HT-29 (cell line): ENCODE results near the gene RAB3IL1. TPM values are rescaled to one million over a fixed set of nuclear protein-coding genes. Genes with fewer than 3 reads are reported as not detected.

Experiments
- DNase-seq: peaks from one replicate; pipeline ENCODE4 v3.0.0-alpha.2; 2015; ENCODE audit warnings: low spot score
- total RNA-seq: library from RNA; depleted of rRNA; stranded (reverse); fragments of >200 nt; shearing (Covaris generic); gene quantifications from 2 replicates; pipeline ENCODE4 v1.2.3, GENCODE V29; 2014

RAB3IL1 gene
- total RNA-seq, 1 experiment from 2014 or later = 1.6 TPM

GRCh38 chr11:61905067-61905696 is 12.2 kb downstream of the RAB3IL1 start:
- DNase-seq = no peak

GRCh38 chr11:61904539-61905048 is 12.8 kb downstream of the RAB3IL1 start:
- no peak for DNase-seq

- DNase-seq = no peak
Observed at GRCh38 chr11:61903845-61904244, 13.5 kb downstream of the RAB3IL1 start.

- no peak for DNase-seq
Observed at GRCh38 chr11:61902313-61902712, 15.1 kb downstream of the RAB3IL1 start.

DNA sequence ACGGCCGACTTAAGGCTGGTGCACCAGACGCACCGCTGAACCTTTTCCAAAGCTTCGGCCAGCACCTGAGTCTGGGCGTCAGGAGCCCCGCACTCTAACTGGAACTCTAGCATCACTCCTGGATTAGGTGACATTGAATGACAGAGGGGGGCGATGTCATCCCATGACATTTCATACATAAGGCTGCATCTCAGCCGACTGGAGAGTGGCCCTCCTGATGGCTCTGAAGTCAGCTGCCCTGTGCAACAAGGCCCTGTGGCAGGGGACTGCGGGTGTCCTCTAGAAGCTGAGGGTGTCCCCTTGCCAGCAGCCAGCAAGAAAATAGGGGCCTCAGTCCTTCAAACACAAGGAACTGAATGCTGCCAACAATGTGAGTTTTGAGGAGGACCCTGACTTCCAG is 16.0 kb downstream of the RAB3IL1 start:
- no peak for DNase-seq

DNA sequence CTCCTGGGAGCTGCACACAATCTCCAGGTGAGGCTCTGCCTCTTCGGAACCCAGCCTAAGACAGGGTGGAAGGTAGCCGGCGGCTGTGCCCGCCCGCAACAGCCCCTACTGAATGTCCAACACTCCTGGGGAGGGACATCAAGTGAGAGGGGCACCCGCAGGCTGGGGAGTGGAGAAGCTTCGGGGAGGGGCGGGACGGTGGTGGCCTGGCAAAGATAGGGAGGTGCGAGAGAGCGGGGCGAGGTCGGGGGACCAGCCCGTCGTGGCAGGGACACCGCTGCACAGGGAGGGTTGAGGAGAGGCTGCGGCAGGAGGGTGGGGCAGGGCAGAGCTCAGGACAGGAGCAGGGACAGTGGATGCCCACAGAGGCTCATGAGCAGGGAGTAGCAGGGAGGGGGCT is 17.1 kb downstream of the RAB3IL1 start:
- DNase-seq = no peak

DNA sequence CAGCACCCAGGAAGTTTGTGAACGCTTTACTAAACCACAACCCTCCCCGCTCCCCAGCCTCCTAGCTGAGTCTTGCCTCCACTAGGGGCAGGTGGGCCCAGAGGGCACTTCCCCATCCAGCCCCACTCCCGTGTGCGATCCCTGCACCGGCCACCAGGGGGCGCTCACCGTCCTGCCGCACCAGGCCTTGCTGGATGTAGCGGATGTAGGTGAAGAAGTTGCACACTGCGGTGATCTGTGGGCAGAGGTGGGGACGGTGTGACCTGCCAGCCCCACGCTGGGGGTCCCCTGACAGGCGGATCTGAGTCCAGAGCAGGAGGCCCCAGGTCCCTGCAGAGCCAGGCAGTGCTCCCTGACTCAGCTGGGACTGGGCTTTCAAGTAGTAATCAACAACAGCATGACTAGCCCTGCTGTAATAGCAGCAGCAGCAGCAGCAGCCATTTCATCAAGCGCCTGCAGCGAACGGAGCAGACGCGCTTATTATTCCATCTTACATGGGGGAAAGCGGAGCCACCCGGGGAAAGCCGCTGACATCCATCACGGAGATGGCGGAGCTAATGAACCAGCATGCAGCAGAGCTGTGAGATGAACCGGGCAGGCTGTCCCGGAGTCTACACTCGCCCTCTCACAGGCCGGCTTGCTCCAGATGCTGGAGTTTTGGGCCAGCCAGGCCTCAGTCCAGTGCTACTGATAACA is 18.1 kb downstream of the RAB3IL1 start:
- DNase-seq = peak; percentile 95

GRCh38 chr11:61898247-61898582 is 19.2 kb downstream of the RAB3IL1 start:
- DNase-seq = no peak

DNA sequence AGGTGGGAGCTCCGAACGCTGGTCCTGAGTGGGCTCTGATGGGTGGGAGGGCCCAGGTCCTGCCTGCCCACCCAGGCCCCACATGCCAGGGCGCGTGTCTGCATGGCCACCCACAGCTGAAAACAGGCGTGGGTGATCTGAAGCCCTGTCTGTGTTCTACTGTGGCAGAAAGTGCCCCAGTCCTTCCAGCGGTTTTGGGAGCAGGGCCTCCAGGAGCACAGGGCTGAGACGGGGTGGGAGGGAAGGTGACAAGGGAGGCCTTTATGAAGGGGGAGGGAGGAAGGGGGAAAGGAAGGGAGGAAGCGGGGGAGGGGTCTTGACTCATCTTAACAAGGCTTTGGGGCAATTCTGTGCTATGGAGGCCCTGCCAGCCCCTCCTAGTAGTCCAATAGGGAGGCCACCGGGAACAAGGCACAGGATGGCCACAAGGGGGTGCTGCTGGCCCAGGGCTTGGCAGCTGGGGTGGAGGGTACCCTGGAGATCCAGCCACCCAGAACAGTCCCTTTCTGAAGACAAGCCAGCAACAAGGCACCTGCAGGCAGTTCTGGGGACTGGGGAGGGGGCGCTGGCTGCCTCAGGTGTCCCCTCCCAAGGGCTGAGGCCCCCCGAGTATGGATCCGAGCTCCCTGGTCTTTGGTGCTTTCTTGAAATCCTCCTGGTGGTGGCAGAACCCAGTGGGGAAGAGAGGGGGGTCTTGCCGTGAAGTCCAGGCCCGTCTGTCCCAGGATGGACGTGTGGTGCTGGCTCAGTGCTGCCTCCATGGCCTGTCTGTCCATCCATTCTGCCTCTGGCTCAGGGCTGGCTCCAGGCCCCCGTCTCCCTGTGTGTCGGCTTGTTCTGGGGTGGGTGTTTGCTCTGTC is 19.7 kb downstream of the RAB3IL1 start:
- peak; percentile 88 for DNase-seq

DNA sequence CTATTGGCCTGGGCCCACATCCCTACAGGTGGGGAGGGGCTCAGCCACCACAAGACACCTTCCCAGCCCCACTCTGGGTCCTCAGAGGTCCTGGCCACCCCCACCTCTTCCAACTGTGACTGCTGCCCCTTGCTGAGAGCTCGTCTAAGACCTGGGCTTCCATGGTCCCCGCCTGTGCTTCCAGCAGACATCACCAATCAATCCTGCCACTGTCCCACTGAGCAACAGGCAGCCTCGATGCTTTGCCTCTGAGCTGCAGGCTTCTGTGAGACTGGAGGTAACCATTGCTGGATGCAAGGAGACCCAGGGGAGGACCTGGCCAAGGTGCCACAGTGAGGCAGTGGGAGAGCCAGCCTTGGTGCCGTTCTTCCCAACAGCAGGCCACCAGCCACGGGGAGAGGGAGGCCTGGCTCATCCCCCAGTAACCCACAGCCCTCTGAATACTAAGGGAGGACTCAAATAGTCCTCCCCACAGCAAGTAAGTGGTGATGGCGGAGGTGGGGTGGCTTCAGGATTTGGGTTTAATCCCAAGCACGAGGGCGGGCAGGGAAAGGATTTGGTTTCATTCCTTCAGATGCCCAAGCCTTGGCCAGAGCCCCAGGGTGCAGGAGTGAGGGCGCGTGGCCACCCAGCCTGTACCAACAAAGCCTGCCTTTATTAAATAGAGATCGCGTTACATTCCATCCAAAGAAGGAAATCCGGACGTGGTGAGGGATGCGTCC is 20.5 kb downstream of the RAB3IL1 start:
- no peak for DNase-seq

- no peak for DNase-seq
Observed at GRCh38 chr11:61895718-61896059, 21.7 kb downstream of the RAB3IL1 start.

- DNase-seq = no peak
Observed at GRCh38 chr11:61895046-61895717, 22.2 kb downstream of the RAB3IL1 start.

DNA sequence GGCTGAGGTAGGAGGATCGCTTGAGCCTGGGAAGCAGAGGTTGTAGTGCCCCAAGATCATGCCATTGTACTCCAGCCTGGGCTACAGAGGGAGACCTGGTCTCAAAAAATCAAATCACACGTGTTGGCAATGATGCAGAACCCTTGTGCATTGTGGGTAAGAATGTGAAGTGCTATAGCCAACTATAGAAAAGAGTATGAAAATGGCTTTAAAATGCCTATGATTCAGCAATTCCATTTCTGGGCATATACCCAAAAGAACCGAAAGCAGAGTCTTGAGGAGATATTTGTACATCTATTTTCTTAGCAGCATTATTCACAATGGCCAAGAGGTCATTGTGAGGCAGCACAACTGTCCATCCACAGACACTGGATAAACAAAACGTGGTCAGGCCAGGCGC is 23.4 kb downstream of the RAB3IL1 start:
- DNase-seq = no peak

DNA sequence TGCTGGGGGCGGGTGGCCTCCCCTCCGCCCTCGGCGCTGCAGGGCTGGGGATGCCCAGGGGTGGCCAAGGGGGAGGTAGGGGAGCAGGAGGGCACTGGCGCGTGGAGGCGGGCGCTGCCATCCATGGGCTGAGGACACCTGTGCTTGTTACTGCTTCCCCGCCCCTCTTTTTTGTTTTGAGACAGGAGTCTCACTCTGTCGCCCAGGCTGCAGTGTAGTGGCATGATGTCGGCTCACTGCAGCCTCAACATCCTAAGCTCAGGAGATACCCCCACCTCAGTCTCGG is 25.3 kb downstream of the RAB3IL1 start:
- DNase-seq = no peak

GRCh38 chr11:61891331-61892084 is 25.9 kb downstream of the RAB3IL1 start, which contains the start of gene FADS3:
Gene FADS3, minus strand, starts transcription at chr11:61891545. Its CDS starts 164 bp downstream, at chr11:61891381.
- DNase-seq = peak; percentile 91

- DNase-seq = peak; percentile 57
Observed at GRCh38 chr11:61890529-61891330, 26.6 kb downstream of the RAB3IL1 start.

- DNase-seq = no peak
Observed at GRCh38 chr11:61889831-61890230, 27.5 kb downstream of the RAB3IL1 start.

DNA sequence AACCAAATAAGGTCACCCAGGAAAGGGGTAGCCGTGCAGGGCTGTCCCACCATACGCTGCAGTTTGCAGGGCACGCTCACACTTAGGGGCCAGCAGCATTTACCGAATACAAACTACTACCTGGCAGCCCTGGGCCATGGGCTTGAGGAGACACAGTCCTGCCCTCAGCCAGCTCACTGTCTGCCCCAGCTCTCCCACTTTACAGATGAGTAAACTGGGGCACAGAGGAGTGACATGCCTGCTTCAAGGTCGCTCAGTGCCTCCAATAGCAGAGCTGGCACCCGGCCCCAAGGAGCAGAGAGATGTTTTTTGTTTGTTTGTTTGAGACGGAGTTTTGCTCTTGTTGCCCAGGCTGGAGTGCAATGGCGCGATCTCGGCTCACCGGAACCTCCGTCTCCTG is 28.8 kb downstream of the RAB3IL1 start:
- DNase-seq = no peak

- DNase-seq = no peak
Observed at GRCh38 chr11:61887839-61888494, 29.4 kb downstream of the RAB3IL1 start.
